DLD1 (cell line): ENCODE results near the gene LMBR1.
"Not testable (repeated sequence)": the region's sequence is repeated elsewhere in the genome, so short reads cannot be mapped to it uniquely, and the experiment has no call there.

Source experiments
- in situ Hi-C: cut with HindIII; loops from 2 replicates; pipeline ENCODE4 v1.10.0; 2017; ENCODE audit warnings: low sequenced_read_pairs

The LMBR1 gene

DNA sequence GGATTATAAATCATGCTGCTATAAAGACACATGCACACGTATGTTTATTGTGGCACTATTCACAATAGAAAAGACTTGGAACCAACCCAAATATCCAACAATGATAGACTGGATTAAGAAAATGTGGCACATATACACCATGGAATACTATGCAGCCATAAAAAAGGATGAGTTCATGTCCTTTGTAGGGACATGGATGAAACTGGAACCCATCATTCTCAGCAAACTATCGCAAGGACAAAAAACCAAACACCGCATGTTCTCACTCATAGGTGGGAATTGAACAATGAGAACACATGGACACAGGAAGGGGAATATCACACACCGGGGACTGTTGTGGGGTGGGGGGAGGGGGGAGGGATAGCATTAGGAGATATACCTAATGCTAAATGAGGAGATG is 89.3 kb downstream of the LMBR1 start:
- in situ Hi-C loops = not testable (repeated sequence)

DNA sequence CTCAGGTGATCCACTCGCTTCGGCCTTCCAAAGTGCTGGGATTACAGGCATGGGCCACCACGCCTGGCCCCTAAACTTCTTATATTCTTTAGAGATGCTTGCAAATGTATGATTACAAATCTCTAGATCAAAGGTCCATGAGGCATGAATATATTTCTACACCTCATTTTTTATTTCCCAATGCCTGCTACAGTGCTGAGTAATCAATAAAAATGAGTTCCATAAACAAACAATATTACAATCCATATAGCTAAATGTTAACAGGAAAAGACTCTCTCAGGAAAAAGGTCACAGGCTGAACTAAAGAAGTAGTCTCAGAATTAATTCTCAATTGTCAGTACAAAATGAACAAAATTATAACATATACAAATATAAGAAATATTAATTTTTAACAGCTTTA is 90.8 kb downstream of the LMBR1 start:
- in situ Hi-C loops = no loop called here

DNA sequence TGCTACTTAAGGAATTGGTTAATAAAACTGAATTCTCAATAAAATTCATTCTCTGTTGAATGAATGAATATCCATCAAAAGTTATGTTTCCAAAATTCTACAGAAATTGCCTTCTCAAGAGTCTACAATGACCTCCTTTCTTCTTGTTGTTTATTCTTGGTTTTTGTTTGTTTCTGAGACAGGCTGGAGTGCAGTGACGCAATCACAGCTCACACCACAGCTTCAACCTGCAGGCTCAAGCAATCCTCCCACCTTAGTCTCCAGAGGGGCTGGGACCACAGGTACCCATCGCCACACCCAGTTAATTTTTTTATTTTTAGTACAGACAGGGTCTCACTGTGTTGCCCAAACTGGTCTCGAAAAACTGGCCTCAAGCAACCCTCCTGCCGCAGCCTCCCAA is 97.6 kb downstream of the LMBR1 start:
- in situ Hi-C loops = no loop called here

DNA sequence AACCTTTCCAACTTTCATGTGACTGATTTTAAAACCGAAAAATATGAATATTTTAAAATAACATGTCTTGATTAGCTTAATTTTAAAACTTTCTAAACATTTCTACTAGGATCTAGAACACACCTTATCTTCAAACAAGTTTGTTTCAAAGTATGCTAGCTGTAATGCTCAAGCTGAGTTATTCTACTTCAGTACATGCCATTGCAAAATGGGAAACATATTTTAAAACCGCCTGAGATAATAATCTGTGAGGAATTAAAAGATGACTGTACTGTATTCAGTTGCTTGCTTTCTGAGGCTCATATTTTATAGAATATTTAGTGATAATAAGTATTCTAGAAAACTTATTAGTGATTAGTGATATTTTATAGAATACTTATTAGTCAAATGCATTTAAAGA is 99.6 kb downstream of the LMBR1 start:
- in situ Hi-C loops = no loop called here

DNA sequence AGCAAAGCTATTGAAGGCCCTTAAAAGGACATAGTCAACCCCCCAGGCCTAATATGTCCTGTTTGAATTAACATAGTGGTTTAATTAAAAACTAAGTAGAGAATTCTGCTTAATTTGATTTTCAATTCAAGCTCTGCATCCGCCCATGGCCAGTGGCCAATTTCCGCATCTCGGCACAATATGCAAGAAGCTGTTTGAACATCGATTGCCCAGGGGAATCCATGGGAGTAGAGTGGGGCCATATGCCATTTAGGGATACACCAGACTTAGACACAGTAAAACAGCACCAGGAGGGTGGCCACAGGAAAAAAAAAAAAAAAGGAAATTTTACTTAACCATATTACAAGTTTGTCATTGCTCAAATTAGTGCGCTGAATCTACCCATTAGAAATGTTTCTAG is 100.4 kb downstream of the LMBR1 start:
- in situ Hi-C loops = no loop called here

DNA sequence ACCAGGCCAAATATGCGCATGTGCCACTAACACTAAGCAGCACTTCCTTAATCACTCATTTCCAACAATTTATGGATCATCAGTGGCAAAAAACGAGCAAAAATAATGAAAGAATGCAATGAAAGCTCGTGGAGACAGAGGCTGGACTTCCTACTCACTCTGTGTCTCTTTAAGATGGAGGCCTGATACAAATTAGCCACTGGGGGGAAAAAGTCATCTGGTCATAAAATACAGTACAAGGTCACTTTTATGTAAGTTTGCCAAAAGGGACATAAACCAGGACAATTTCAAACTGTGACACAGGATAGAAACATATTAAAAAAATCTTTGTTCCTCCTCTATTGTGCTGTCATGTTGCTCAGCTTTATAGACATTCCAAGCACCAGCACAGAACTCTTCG is 101.7 kb downstream of the LMBR1 start:
- in situ Hi-C loops = no loop called here

DNA sequence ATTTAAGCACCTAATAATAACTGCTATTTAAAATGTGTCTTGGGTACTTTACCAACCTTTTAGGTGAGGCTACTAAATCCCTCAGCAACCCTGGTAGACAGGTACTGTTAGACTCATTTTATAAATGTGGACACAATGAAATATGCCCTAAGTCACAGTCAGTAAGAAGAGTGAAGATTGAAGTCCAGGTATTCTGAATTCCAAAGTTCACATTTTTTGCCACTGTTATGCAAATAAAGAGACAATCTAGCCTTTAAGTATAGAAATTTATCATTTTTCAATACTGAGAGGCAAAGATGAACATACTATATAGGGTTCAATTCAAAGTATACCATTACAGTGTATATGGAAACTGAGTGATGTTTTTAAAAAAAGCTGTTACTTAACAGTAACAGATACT is 102.7 kb downstream of the LMBR1 start:
- in situ Hi-C loops = no loop called here

DNA sequence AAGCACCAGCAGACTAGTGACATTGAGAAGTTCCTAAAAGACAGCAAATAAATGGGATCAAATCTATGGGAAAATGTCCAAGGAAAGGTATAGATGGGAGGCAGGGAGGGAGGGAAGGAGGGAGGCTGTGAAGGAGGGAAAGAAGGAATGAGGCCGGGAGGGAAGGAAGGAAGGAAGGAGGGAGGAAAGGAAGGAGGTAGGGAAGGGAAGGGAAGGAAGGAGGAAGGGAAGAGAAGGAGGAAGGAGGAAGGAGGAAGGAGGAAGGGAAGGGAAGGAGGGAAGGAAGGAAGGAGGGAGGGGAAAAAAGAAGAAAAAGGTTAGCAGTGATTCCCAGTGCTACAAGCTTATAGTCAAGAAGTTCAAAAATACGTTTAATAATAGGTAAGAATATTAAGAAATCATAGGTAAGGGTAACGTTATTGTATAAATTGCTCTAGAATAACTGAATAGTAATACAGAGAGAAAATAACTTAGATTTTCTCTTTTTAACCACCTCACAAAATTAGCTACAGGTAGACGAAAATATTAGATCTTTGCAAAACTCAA is 106.9 kb downstream of the LMBR1 start:
- in situ Hi-C loops = no loop called here

DNA sequence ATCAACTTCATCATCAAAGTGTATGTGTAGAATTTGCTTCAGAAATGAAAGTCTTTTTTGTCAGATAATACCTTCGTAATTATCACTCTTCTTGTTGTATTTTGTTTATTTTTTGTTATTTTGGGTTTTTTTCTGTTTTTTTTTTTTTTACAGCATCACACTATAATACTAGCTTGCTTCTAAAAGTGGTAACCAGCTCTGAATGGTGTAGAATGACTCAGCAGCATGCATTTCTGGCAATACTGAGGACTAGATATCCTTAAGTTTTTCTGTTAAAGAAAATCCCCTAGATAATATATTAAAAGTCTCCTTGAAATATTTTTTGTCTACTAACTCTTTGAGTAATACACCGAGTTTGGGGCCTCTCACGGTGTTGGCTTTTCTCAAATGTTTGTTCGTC is 109.1 kb downstream of the LMBR1 start:
- in situ Hi-C loops = no loop called here

DNA sequence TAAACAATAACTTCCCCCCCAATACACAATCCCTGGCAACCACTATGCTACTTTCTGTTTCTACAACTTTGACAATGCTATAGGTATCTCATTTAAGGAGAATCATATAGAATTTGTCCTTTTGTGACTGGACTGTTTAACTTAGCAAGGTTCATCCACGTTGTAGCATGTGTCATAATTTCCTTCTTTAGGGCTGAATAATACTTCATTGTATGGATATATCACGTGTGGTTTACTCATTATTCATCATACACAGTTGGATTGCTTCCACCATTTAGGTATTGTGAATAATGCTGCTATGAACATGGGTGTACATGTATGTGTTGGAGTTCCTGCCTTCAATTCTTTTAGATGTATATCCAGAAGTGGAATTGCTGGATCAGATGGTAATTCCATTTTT is 111.0 kb downstream of the LMBR1 start:
- in situ Hi-C loops = no loop called here

DNA sequence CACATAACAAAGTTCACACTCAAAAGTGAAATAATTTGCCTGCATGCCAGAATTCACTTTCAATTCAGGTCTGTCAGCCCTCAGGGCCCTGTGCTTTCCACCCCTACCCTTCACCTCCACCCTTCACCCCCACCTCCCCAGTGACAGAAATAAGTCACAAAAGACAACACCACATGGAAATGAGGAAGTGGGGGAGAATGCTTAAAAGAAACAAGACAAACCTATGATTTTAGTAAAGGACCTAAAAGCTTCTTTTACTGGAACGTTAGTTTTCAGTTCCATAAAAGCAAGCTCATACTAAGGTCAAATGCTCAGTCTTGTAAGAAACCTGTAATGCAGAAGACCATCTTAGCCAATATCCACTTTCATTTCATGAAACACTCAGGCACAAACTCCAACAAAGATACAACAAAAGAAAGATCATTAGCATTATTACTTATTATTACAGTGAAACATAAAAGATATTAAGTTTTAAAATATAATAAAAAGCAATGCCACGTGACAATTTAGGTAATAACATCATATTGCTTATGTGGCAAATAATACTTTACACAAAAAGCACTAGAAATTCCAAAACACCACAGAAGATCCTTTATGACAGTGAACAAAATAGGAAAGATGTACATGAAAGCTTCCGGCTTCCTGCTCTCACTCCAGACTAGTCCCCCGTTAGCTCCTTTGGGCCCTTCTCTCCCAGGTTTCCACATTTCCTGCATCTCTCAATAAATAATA is 112.1 kb downstream of the LMBR1 start:
- in situ Hi-C loops = no loop called here

DNA sequence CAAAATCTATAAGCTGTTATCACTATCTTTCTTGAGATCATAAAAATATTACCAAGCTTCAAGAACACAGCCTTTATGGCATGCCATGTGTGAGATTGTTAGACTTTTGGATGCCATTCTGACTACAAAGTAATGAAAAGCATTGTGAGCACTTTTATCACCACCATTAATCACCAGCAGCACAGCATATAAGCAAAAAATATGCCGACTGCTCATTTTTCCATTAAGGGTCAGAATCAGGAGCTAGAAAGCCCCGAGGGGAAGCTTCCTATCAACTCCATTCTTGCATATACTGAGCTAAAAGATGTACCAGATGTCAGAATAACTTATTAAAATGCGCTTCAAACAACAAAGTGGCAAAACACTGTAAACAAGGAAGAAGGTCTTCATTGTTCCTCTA is 114.3 kb downstream of the LMBR1 start:
- in situ Hi-C loops = no loop called here

DNA sequence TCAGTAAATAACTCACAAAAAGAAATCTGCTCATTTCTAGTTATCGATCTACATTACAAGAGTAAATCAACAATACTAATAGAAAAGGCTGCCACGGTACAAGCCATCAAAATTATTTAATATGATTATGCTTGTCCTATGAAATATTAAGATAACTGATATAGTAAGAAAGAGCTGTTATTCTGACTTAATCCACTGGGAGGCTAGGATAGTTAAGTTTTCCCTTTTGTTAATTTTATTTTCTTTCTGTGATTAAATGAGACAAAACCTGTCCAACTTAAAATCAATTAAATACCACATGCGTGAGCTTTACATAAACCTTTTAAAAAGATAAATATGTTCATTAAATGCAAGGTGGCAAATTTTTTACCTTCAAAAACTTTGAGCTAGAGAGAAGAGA is 114.8 kb downstream of the LMBR1 start:
- in situ Hi-C loops = no loop called here

DNA sequence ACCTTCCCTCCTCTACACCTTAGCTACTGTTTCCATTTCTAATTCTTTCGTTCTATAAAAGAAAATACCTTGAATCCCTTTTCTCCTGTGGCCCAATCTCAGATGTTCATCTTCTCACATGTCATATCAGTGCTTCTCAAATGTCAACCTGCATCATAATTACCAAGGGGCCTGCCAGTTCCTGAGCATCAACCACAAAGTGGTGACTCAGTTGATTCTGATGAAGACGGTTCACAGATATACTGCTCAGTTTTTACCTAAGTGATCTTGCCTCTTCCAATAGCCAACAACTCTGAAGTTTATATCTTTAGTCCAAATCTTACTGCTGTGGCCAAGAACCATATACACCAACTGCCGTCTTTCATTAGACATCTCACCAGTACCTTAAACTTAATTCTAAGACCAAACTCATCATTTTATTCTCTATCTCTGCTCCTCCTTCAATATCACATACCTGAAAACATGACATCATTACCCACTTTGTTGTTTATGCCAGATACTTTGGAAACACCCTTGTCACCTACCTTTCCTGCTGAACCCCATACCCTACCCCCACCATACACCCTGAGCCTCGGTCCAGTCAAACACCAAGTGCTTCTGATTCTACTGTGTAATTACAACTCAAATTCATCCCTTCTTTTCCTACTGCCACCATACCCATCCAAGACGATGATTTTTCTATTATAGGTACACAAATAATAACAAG is 115.5 kb downstream of the LMBR1 start:
- in situ Hi-C loops = no loop called here

DNA sequence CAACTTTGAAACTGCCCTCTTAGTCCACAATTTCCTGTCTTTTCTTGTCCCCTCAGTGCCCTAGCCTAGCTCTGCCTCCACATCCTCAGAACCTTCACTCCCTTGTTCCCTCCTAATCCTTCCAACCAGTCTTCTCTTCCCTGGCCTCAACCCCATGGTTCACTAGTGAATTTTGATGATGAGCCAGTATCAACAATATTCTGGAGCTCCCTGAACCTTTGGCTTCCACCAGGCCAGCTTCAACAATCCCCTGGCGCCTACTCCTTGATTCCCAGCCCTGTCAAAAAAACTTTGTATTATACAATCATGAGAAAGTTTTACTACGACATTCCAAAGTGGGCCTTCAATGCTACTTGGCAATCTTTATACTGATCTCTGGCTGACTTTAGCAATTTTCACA is 116.5 kb downstream of the LMBR1 start:
- in situ Hi-C loops = no loop called here

DNA sequence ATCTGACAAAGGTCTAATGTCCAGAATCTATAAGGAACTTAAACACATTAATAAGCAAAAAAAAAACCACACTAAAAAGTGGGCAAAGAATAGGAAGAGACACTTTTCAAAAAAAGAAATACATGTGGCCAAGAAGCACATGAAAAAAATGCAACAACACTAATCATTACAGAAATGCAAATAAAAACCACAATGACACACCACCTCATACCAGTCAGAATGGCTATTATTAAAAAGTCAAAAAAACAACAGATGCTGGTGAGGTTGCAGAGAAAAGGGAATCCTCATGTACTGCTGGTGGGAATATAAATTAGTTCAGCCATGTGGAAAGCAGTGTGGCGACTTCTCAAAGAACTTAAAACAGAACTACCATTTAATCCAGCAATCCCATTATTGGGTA is 119.0 kb downstream of the LMBR1 start:
- in situ Hi-C loops = no loop called here

DNA sequence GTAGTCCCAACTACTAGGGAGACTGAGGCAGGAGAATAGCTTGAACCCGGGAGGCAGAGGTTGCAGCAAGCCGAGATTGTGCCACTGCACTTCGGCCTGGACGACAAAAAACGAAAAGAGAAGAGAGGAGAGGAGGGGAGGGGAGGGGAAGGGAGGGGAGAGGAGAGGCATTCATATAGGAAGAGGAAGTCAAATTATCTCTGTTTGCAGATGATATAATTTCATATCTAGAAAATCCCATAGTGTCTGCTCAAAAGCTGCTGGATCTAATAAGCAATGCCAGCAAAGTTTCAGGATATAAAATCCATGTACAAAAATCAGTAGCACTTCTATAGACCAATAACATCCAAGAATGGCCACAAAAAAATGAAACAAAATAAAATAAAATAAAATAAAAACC is 120.3 kb downstream of the LMBR1 start:
- in situ Hi-C loops = no loop called here

DNA sequence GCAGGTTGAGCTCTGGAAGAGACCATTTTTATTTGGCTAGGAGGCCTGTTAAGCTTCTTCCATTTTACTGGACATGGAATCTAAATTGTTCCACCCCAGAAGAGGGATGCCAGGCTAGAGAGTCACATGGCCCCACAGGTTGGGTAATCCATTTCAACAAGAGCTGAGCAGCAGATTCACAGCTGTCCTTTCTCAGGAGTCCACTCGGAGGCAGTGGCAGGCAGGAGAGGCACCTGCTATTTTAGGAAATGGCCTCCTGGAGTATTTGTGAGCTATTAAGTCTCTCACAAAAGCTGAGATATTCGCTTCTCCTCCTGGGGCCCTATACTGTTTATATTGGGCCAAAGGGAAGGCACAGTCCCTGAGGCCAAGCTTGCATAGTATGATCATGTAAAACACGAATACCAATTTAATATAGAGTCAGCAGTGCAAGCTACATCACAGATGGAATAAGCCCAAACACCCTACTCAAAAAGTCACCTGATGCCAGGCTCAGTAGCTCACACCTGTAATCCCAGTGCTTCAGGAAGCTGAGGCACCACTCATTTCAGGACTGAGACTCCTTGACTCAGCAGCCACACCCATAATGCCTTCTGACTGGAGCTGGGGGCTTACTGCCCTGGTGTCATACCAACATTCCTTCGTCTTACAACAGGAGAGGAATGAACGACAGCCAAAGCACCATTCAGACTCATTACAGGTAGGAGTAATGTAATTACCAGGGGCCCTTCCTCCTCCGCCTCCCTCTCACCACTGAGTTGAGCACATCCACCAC is 124.1 kb downstream of the LMBR1 start:
- in situ Hi-C loops = no loop called here

DNA sequence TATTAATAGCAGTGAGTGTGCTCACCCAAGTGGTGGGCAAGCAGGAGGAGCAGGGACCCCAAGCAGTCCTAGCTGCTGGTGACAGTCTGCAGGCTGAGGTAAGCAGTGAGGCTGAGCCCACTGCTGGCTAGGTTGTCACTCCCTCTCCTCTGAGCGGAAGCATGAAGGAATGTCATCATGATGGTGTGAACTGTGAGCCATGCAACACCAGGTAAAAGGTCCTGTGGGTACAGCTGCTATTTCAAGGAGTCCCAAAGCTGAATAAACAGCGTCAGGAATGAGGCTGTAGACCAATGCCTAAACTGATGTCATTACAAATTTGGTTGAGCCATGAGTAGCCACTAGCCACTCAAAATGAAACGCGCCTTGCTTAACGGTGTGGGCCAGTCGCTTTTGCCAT is 126.3 kb downstream of the LMBR1 start:
- in situ Hi-C loops = no loop called here

DNA sequence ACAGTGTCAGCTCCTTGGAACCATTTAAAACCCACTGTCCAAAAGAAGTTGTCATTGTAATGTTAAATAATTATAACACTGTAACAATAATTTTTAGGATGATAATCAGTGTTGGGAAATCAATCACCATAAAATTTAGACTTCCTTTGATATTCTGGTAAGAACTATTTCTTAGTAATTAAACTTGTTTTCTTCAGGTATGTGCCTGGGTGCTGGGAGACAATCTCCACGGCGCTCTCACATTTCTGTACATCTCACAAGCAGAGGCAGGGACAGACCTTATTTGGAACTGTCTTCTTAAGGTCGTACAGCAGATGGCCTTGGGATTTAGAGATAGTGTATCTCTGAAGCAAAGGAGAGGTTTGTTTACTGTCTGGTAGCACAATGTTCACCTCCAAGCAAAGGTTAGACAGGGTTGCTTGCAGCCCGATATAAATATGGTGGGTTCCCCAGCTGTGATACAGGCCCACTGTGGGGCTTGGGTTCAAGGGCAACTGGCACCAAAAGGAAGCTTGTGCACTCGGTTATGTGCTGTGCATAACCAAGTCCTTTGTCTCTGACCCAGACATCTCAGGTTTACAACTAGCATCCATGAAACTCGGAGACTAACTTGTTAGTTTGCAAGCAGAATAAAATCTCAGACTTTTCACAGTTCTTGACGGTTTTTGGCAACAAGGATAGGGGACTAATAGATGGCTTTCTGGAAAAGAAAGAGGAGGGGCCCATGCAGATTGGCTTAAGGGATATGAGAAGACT is 126.9 kb downstream of the LMBR1 start:
- in situ Hi-C loops = no loop called here

DNA sequence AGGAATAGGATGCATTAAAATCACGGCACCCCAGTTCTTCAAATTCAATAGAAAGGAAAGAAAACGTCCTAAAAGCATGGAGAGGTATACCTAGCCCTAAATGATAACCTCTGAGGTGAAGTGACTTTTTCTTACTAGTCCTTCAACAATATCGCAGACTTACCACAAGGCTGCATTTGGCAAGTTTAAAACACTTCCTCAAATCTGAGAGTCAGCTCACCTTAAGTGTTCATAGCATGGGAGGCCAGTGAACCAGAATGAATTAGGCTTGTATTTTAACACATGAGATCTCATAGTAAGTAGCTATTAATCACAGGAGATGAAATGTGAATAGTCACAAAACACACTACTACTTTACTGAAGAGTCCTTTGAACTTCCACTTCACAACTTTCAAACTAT is 128.2 kb downstream of the LMBR1 start:
- in situ Hi-C loops = no loop called here
